BE2C (cell line): Measurements from ENCODE around the gene CEP131.
A peak's percentile ranks its signal among the peaks of the same experiment; 100 is the strongest.

Source experiments
- DNase-seq: peaks from one replicate; pipeline ENCODE4 v3.0.0-alpha.2; 2020
- H3K27me3 ChIP-seq: fragments of 250-450 bp; sonication (Bioruptor Pico); 2 replicates; pipeline ENCODE4 v1.5.1; 2020; ENCODE audit warnings: mild to moderate bottlenecking
- H3K36me3 ChIP-seq: fragments of 250-450 bp; sonication (Bioruptor Pico); 2 replicates; pipeline ENCODE4 v1.5.1; 2020; ENCODE audit warnings: mild to moderate bottlenecking
- H3K4me1 ChIP-seq: fragments of 250-450 bp; sonication (Bioruptor Pico); 2 replicates; pipeline ENCODE4 v1.5.1; 2020
- H3K4me3 ChIP-seq: 2 replicates; pipeline ENCODE4 v1.5.1; 2011; ENCODE audit warnings: low read depth, low read length
- H3K9me3 ChIP-seq: fragments of 250-450 bp; sonication (Bioruptor Pico); 2 replicates; pipeline ENCODE4 v1.5.1; 2020
- CTCF ChIP-seq: IDR thresholded peaks from 2 replicates; pipeline ENCODE4 v1.5.1; 2012; ENCODE audit warnings: mild to moderate bottlenecking, low read depth, low read length

The CEP131 gene

GRCh38 chr17:81231766-81232581 is 9.2 kb upstream of the CEP131 start:
- H3K9me3 ChIP-seq: no peaks in the 10 kb centered on the region
- no peak for TF ChIP-seq CTCF
- no peak overlapping the region for H3K4me3 ChIP-seq
- H3K4me1 ChIP-seq: no peaks in the 10 kb centered on the region
- no peaks in the 10 kb centered on the region for H3K27me3 ChIP-seq
- DNase-seq: no peak
- no peaks in the 10 kb centered on the region; the same call in 1 of the 2 replicates for H3K36me3 ChIP-seq

GRCh38 chr17:81231121-81231645 is 8.4 kb upstream of the CEP131 start:
- Histone ChIP-seq H3K4me3 (no peak overlapping the region), H3K4me1 (no peaks in the 10 kb centered on the region), H3K9me3 (no peaks in the 10 kb centered on the region), H3K27me3 (no peaks in the 10 kb centered on the region), H3K36me3 (no peaks in the 10 kb centered on the region; the same call in 1 of the 2 replicates)
- TF ChIP-seq CTCF: no peak
- no peak for DNase-seq

DNA sequence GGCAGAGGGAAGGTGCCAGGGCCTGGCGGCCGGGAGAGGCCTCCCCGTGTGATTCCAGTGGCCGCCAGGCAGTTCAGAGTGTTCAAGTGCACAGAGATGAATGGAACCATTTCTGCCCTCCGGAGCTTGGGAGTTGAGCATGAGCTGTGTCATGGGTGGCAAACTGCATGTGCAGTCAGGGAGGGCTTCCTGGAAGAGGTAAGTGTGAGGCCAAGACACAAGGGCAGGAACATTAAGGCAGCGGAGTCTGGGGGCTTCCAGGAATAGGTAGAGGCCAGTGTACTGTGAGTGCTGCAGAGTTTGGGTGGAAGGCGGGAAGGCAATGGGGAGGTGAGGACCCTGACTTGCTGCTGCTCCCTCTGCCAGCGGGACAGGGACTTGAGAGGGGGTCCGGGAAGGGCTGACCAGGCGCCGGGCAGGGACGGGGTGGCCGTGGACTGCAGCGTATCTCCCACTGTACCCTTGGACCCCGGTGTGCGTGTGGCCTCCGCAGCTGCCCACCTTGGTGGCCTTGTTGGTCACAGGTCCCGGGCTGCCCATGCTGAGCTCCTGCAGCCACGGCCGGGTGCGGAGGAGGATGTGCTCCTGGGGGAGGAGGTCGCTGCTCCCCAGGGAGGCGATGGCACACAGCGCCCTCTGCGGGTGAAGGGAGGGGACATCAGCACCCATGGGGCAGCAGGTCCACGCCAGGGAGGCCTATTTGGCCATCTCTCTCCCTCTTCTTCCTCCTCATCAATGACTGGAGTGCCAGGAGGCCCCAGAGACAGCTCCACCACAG is 7.5 kb upstream of the CEP131 start:
- H3K36me3 ChIP-seq: no peaks in the 10 kb centered on the region; the same call in 1 of the 2 replicates
- no peaks in the 10 kb centered on the region for H3K4me1 ChIP-seq
- no peaks in the 10 kb centered on the region for H3K27me3 ChIP-seq
- no peaks in the 10 kb centered on the region for H3K9me3 ChIP-seq
- peak; percentile 36 for TF ChIP-seq CTCF
- DNase-seq: no peak
- H3K4me3 ChIP-seq: no peak overlapping the region

- no peak for DNase-seq
- TF ChIP-seq CTCF: no peak
- Histone ChIP-seq H3K36me3 (no peaks in the 10 kb centered on the region; the same call in 1 of the 2 replicates), H3K9me3 (no peaks in the 10 kb centered on the region), H3K27me3 (no peaks in the 10 kb centered on the region), H3K4me3 (no peak overlapping the region), H3K4me1 (no peaks in the 10 kb centered on the region)
Measured at GRCh38 chr17:81229666-81229920, 6.8 kb upstream of the CEP131 start.

DNA sequence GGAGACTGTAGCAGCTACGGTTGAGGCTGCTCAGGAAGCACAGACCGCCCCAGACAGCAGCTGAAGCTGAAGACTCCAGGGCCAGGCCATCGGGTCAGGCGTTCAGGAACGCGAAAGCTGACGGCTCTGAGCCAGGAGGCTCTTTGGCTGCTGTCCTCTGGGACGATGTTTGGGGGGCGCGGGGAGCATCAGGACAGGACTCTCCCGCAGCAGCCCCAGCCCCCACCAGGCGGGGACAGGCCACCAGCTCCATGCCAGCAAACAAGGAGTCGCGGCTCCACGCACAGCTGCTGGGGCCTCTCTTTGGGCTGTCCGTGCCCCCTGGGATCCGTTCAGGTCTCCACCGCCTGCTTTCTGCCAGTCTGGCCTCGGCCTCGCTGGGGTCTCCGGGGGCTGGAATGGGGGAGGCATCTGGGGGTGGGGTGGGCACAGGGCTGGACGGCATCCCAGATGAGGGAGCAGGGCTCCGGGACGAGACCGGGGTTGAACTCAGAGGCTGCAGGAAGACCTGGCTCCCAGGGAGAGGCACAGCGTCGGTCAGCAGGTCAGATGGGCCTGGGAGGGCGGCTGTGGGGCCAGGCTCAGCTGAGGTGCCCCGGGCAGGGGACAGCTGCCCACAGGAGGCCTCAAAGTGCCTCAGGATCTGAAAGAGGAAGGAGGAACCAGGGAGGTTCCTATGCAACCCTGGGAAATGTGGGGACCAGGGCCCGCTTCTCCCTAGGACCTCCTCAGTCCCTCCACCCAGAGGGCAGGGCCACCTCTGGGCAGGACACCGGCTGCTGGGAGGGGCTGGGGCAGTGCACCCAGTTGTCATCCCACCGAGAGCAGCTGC is 6.3 kb upstream of the CEP131 start:
- Histone ChIP-seq H3K4me3 (no peak overlapping the region), H3K4me1 (no peaks in the 10 kb centered on the region), H3K9me3 (no peaks in the 10 kb centered on the region), H3K36me3 (no peaks in the 10 kb centered on the region; the same call in 1 of the 2 replicates), H3K27me3 (no peaks in the 10 kb centered on the region)
- no peak for DNase-seq
- TF ChIP-seq CTCF: no peak
